KMS-11 (cell line): ENCODE measurements around the gene CASP10.
"Not testable (repeated sequence)": the region's sequence is repeated elsewhere in the genome, so short reads cannot be mapped to it uniquely, and the experiment has no call there.

Experiments
- H2AFZ ChIP-seq: fragments of 200-600 bp; sonication (generic); 2 replicates; pipeline ENCODE4 v1.6.1; 2016; ENCODE audit warnings: antibody characterized with exemption, mixed run types, low read depth
- H3K27ac ChIP-seq: fragments of 200-600 bp; sonication (generic); 2 replicates; pipeline ENCODE4 v1.6.1; 2016; ENCODE audit warnings: mild to moderate bottlenecking, mixed run types
- H3K27me3 ChIP-seq: fragments of 200-600 bp; sonication (generic); 2 replicates; pipeline ENCODE4 v1.6.1; 2017; ENCODE audit warnings: mild to moderate bottlenecking, low read depth, mixed run types, moderate library complexity; ENCODE audit not compliant: insufficient read depth
- H3K36me3 ChIP-seq: fragments of 200-600 bp; sonication (generic); 2 replicates; pipeline ENCODE4 v1.6.1; 2017; ENCODE audit warnings: mild to moderate bottlenecking, mixed run types; ENCODE audit not compliant: insufficient read depth
- H3K4me1 ChIP-seq: fragments of 200-600 bp; sonication (generic); 2 replicates; pipeline ENCODE4 v1.6.1; 2016; ENCODE audit warnings: mild to moderate bottlenecking, low read depth, mixed run types; ENCODE audit not compliant: poor library complexity, severe bottlenecking
- H3K4me2 ChIP-seq: fragments of 200-600 bp; sonication (generic); 2 replicates; pipeline ENCODE4 v1.7.0; 2016; ENCODE audit warnings: mild to moderate bottlenecking, mixed run types
- H3K4me3 ChIP-seq: fragments of 200-600 bp; sonication (generic); IDR thresholded peaks from 2 replicates; pipeline ENCODE4 v1.6.1; 2017; ENCODE audit warnings: low read depth, low read length, mixed read lengths; ENCODE audit not compliant: insufficient read depth
- H3K79me2 ChIP-seq: fragments of 200-600 bp; sonication (generic); 2 replicates; pipeline ENCODE4 v1.6.1; 2016; ENCODE audit warnings: low read depth, mixed run types; ENCODE audit not compliant: insufficient read depth
- H3K9ac ChIP-seq: fragments of 200-600 bp; sonication (generic); 2 replicates; pipeline ENCODE4 v1.6.1; 2016; ENCODE audit warnings: mild to moderate bottlenecking, mixed run types
- H4K20me1 ChIP-seq: fragments of 200-600 bp; sonication (generic); 2 replicates; pipeline ENCODE4 v1.6.1; 2016; ENCODE audit warnings: mild to moderate bottlenecking, mixed run types; ENCODE audit not compliant: insufficient read depth
- TF ChIP-seq, protein P1 (sequence below): fragments of 200-600 bp; sonication (generic); conservative IDR thresholded peaks from 2 replicates; pipeline ENCODE4 v1.6.1; 2017; ENCODE audit warnings: low read depth, mild to moderate bottlenecking, antibody characterized with exemption, low read length, moderate library complexity, mixed read lengths

Gene CASP10

DNA sequence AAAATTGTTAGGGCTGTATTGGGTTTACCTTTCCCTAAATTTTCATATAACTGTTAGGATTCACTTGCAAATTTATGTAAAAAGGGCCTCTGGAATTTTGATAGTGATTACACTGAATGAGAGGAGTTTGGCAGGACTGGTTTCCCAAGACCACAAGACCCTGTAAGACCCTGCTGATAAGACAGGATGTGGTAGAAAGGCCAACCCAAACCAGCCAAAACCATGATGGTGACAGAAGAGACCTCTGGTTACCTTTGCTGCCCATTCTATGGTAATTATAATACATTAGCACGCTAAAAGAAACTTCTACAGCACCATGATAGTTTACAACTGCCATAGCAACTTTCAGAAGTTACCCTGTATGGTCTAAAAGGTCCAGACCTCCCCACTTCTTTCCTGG is 8.3 kb upstream of the CASP10 start:
- H3K27me3 ChIP-seq = no peaks in the 10 kb centered on the region
- TF ChIP-seq, protein P1, sequence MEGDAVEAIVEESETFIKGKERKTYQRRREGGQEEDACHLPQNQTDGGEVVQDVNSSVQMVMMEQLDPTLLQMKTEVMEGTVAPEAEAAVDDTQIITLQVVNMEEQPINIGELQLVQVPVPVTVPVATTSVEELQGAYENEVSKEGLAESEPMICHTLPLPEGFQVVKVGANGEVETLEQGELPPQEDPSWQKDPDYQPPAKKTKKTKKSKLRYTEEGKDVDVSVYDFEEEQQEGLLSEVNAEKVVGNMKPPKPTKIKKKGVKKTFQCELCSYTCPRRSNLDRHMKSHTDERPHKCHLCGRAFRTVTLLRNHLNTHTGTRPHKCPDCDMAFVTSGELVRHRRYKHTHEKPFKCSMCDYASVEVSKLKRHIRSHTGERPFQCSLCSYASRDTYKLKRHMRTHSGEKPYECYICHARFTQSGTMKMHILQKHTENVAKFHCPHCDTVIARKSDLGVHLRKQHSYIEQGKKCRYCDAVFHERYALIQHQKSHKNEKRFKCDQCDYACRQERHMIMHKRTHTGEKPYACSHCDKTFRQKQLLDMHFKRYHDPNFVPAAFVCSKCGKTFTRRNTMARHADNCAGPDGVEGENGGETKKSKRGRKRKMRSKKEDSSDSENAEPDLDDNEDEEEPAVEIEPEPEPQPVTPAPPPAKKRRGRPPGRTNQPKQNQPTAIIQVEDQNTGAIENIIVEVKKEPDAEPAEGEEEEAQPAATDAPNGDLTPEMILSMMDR = no peak

DNA sequence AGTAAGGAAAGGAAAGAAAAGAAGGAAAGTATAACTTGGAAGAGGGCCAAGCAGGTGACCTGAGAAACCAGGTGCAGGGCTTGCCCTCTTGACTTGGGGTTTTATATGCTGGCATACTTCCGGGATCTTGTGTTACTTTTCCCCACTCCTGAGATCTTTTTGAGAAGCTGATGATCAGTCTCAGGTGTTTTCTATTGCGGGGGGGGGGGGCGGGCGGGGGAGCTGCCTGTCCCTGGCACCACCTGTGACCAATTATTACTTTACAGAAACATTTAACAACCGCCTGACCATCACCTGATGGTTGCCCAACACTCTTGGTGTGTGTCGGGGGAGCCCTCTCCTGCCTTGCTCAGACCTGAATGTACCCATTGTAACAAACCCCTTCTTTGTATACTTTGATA is 6.9 kb upstream of the CASP10 start:
- H3K36me3 ChIP-seq = no peaks in the 10 kb centered on the region
- H4K20me1 ChIP-seq = no peaks in the 10 kb centered on the region
- TF ChIP-seq, protein P1 = no peak
- peaks cover 28% of the 10 kb centered on the region for H3K4me1 ChIP-seq
- H2AFZ ChIP-seq = no peak overlapping the region
- H3K4me3 ChIP-seq = no peak overlapping the region
- H3K27ac ChIP-seq = no peak overlapping the region
- H3K79me2 ChIP-seq = no peaks in the 10 kb centered on the region
- H3K27me3 ChIP-seq = no peaks in the 10 kb centered on the region
- H3K9ac ChIP-seq = no peak overlapping the region
- peak overlapping the region; percentile 21; the same call in 1 of the 2 replicates for H3K4me2 ChIP-seq

More for the DNA sequence above, 8.3 kb upstream of the CASP10 start:
- H3K36me3 ChIP-seq = no peaks in the 10 kb centered on the region
- H3K9ac ChIP-seq = no peak overlapping the region
- H2AFZ ChIP-seq = no peak overlapping the region
- H3K4me1 ChIP-seq = peaks cover 28% of the 10 kb centered on the region
- 0 out of 2 replicates have a peak, but pooled peaks cover 2% of the 10 kb centered on the region for H4K20me1 ChIP-seq
- H3K4me3 ChIP-seq = no peak overlapping the region
- H3K27ac ChIP-seq = no peak overlapping the region
- no peak overlapping the region for H3K4me2 ChIP-seq
- no peaks in the 10 kb centered on the region for H3K79me2 ChIP-seq

GRCh38 chr2:201180010-201180409 is 2.9 kb upstream of the CASP10 start:
- no peaks in the 10 kb centered on the region for H3K27me3 ChIP-seq
- no peaks in the 10 kb centered on the region for H4K20me1 ChIP-seq
- no peaks in the 10 kb centered on the region for H3K36me3 ChIP-seq
- no peak overlapping the region for H2AFZ ChIP-seq
- peaks cover 35% of the 10 kb centered on the region for H3K4me1 ChIP-seq
- no peak overlapping the region for H3K27ac ChIP-seq
- TF ChIP-seq, protein P1 = no peak
- H3K4me3 ChIP-seq = no peak overlapping the region
- H3K9ac ChIP-seq = no peak overlapping the region
- H3K79me2 ChIP-seq = peaks cover 21% of the 10 kb centered on the region
- no peak overlapping the region for H3K4me2 ChIP-seq

- H3K9ac ChIP-seq = peak overlapping the region; percentile 75
- H3K27me3 ChIP-seq = no peaks in the 10 kb centered on the region
- H4K20me1 ChIP-seq = no peaks in the 10 kb centered on the region
- H3K27ac ChIP-seq = peak overlapping the region; percentile 74
- H3K36me3 ChIP-seq = no peaks in the 10 kb centered on the region
- H2AFZ ChIP-seq = peak overlapping the region; percentile 94
- TF ChIP-seq, protein P1 = no peak
- H3K79me2 ChIP-seq = peaks cover 55% of the 10 kb centered on the region
- peaks cover 41% of the 10 kb centered on the region for H3K4me1 ChIP-seq
- H3K4me2 ChIP-seq = peak overlapping the region; percentile 79
- H3K4me3 ChIP-seq = peak overlapping the region; percentile 36
Observed at GRCh38 chr2:201183365-201183727, 405 bp downstream of the CASP10 start.

GRCh38 chr2:201183835-201184234 is 894 bp downstream of the CASP10 start:
- H3K4me1 ChIP-seq = peaks cover 45% of the 10 kb centered on the region
- peaks cover 60% of the 10 kb centered on the region for H3K79me2 ChIP-seq
- H3K27ac ChIP-seq = peak overlapping the region; percentile 28; the same call in 1 of the 2 replicates
- H4K20me1 ChIP-seq, H3K36me3 ChIP-seq, H2AFZ ChIP-seq, H3K27me3 ChIP-seq: not testable (repeated sequence)
- peak overlapping the region; percentile 41 for H3K4me3 ChIP-seq
- H3K4me2 ChIP-seq = peak overlapping the region; percentile 79
- peak overlapping the region; percentile 75; the same call in 1 of the 2 replicates for H3K9ac ChIP-seq

- H3K27ac ChIP-seq = peak overlapping the region; percentile 28; the same call in 1 of the 2 replicates
- peak overlapping the region; percentile 41 for H3K4me3 ChIP-seq
- H3K9ac ChIP-seq = peak overlapping the region; percentile 75; the same call in 1 of the 2 replicates
- peak overlapping the region; percentile 79 for H3K4me2 ChIP-seq
- H3K36me3 ChIP-seq, H3K27me3 ChIP-seq, H4K20me1 ChIP-seq, H2AFZ ChIP-seq: not testable (repeated sequence)
- H3K79me2 ChIP-seq = peaks cover 61% of the 10 kb centered on the region
- peaks cover 49% of the 10 kb centered on the region for H3K4me1 ChIP-seq
Observed at GRCh38 chr2:201184248-201184647, 1.3 kb downstream of the CASP10 start.
